Activated naive CD8-positive, alpha-beta T cell treated with anti-CD3 and anti-CD28 coated beads for 36 hours (primary cell): Measurements from ENCODE around the gene CEP83. TPM values are rescaled to one million over a fixed set of nuclear protein-coding genes. Genes with fewer than 3 reads are reported as not detected.

ENCODE experiments used
- DNase-seq: peaks from one replicate; pipeline ENCODE4 v3.0.0; 2021
- H3K27ac Mint-ChIP-seq: one replicate; pipeline ENCODE4 v1.8.0; 2022; ENCODE audit warnings: mild to moderate bottlenecking, moderate library complexity, mixed read lengths
- H3K27me3 Mint-ChIP-seq: one replicate; pipeline ENCODE4 v1.8.0; 2022; ENCODE audit warnings: mild to moderate bottlenecking, mixed read lengths
- H3K36me3 Mint-ChIP-seq: one replicate; pipeline ENCODE4 v1.8.0; 2021; ENCODE audit warnings: mild to moderate bottlenecking, mixed read lengths
- H3K4me1 Mint-ChIP-seq: one replicate; pipeline ENCODE4 v1.8.0; 2021; ENCODE audit warnings: mixed read lengths
- H3K4me3 Mint-ChIP-seq: one replicate; pipeline ENCODE4 v1.8.0; 2022; ENCODE audit warnings: mild to moderate bottlenecking, moderate library complexity, mixed read lengths
- H3K9me3 Mint-ChIP-seq: one replicate; pipeline ENCODE4 v1.8.0; 2022; ENCODE audit warnings: mixed read lengths
- total RNA-seq, 2 experiments: library from RNA; stranded (reverse); gene quantifications; one replicate each; pipeline ENCODE4 v1.2.3, GENCODE V29; 2021

The CEP83 gene
- total RNA-seq, 2 experiments from 2014 or later: 16.3 to 20.8 TPM

DNA sequence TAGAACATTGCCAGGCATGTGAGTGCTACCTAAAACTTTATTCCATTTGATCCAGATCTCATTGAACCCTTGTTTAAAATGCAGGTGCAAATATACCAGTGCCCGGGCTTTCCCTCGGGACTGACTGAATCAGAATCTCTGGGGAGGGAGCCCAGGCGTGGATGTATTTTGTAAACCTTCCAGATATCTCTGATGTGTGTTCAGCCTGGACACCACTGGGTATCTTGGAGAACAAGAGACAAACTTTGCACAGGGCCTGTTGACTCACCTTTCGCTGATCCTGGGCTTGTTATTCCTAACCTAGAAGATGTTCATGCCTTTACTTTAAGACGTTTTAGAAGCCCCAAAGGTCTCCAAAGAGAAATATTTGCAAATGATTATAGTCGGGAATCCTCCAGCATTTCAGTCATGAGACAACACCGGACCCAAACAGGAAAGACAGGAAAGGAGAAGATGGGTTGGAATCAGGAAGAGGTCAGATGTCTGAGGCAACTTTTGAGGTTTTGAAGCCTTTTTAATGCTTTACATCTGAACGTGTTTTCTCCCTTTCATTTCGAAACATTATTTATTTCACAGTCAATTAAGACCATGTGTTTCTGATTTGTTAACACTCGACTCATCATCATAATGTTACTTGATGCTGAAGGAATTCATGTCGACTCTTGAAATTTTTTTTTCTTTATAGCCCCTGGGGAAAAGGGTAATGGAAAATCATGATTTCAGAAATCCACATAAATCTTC is 192.7 kb downstream of the CEP83 start:
- DNase-seq: no peak
- H3K9me3 Mint-ChIP-seq: no peaks in the 10 kb centered on the region
- peaks cover 38% of the 10 kb centered on the region for H3K36me3 Mint-ChIP-seq
- peaks cover 73% of the 10 kb centered on the region for H3K4me1 Mint-ChIP-seq
- H3K27ac Mint-ChIP-seq: peak overlapping the region; percentile 61
- no peaks in the 10 kb centered on the region for H3K27me3 Mint-ChIP-seq
- H3K4me3 Mint-ChIP-seq: no peak overlapping the region

DNA sequence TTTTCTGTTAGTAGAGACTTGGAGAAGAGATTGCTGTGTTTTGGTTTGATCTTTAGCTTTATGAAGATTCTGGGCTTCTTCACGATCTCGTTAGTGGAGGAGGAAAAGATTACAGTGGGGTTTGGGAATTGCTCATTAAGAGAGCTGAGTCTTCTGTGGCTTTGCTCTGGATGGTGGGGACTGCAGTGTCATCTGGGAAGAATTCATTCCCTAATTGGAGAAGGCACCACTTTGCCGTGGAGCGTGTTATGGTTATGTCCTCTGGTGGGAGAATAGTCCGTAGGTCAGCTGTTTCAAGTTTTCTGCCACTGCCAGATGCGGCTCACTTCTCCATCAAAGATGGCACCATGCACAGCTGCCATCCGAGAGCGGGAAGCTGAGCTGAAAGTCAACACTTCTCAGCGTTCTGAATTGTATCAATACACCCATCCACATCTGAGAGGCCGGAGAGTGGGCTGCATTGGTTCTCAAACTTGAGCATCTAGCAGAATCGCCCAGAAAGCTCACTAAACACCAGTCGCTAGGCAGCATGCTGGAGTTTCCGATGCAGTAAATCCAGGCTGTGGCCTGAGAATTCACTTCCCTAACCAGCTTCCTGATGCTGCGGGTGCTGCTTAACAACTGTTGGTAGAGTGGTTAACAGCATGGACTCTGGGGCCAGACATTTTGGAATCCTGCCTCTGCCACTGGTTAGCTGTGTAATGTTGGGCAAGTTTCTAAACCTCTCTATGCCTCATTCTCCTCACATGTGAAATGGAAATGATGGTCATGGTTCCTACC is 193.5 kb downstream of the CEP83 start:
- Mint-ChIP-seq H3K9me3 (no peaks in the 10 kb centered on the region), H3K4me1 (peaks cover 67% of the 10 kb centered on the region), H3K27ac (no peak overlapping the region), H3K36me3 (peaks cover 32% of the 10 kb centered on the region), H3K27me3 (no peaks in the 10 kb centered on the region), H3K4me3 (no peak overlapping the region)
- no peak for DNase-seq

DNA sequence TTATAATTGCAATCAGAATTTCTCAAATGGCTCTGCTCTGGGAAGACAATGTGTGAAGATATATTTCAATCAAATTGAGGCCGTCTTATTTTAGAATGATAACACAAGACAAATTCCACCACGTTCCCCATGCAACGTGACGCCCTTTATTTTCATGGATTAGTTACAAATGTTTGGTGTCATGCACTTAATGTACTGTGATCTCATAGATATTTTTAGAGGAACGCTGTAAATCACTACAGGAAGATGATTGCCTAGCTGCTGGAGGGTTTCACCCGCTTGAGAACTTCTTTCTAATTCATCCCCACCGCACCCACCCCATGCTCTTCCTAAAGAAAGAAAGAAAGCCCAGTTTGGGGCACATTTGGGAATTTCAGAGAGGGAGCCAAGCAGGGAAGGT is 194.1 kb downstream of the CEP83 start:
- Mint-ChIP-seq H3K36me3 (peaks cover 32% of the 10 kb centered on the region), H3K27me3 (no peaks in the 10 kb centered on the region), H3K9me3 (no peaks in the 10 kb centered on the region), H3K4me1 (peaks cover 63% of the 10 kb centered on the region), H3K27ac (no peak overlapping the region), H3K4me3 (no peak overlapping the region)
- no peak for DNase-seq

DNA sequence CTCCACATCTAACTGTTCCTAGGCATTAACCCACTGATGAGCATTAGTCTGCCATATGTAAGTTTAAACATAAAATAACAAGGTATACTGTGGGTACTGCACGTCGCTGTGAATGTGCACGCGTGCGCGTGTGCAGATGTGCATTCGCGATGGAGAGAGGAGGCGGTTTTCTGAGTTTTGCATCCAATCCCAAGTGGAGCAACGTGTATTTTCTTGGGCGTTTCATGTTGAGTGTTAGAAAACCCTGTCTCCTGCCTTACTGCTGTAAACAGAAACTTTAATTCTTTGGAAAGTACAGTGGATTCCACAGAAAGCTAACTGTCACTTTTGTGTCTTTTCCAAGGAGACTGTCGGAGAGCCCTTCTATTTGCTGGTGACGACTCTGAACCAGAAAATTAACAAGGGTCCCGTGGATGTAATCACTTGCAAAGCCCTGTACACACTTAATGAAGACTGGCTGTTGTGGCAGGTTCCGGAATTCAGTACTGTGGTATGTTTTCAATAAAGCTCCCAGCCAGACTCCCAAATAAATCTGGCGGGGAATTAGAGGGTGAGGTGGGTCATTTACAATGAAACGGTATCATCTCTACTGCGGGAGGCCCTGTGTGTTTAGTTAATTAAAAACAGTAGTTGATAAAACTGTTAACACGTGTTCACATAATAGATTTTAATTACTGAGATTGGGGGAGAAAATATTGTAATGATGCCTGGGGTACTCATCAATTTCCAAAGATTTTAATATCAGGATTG is 194.8 kb downstream of the CEP83 start:
- H3K4me1 Mint-ChIP-seq: peaks cover 56% of the 10 kb centered on the region
- H3K27ac Mint-ChIP-seq: no peak overlapping the region
- H3K27me3 Mint-ChIP-seq: no peaks in the 10 kb centered on the region
- no peak for DNase-seq
- H3K9me3 Mint-ChIP-seq: no peaks in the 10 kb centered on the region
- H3K4me3 Mint-ChIP-seq: no peak overlapping the region
- H3K36me3 Mint-ChIP-seq: peaks cover 32% of the 10 kb centered on the region

DNA sequence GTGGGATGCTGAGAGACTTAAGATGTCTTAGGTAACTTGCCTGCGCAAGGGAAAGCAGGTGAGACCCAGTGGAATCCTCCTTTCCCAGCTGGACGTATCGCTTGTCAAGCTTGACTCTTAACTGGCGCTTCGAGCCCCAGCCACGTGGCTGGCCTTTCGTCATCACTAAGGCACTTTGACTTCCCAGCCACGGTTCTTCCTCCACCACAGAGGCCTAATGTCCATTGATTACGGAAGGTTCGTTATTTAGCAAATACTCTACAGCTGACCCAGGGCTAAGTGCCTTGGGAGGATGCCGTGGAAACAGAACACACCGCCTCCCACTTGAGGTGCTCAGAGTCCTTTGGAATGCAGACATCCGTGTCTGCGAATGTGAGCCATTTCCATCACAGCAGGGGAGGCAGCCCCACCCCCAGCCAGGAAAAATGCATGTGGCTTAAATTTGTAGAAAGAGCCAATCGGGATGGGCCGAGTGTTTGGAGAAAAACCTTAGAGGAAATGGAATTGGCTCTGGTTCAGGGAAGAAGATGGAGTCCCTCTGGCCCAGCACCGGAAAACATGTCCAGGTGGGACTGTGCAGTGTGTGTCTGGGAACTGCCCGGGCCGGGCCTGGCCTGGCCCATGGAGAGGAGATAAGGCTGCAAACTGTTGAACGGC is 195.6 kb downstream of the CEP83 start:
- H3K36me3 Mint-ChIP-seq: peaks cover 32% of the 10 kb centered on the region
- H3K4me1 Mint-ChIP-seq: peaks cover 47% of the 10 kb centered on the region
- H3K27me3 Mint-ChIP-seq: no peaks in the 10 kb centered on the region
- no peak for DNase-seq
- H3K27ac Mint-ChIP-seq: peak overlapping the region; percentile 99
- H3K9me3 Mint-ChIP-seq: no peaks in the 10 kb centered on the region
- no peak overlapping the region for H3K4me3 Mint-ChIP-seq

DNA sequence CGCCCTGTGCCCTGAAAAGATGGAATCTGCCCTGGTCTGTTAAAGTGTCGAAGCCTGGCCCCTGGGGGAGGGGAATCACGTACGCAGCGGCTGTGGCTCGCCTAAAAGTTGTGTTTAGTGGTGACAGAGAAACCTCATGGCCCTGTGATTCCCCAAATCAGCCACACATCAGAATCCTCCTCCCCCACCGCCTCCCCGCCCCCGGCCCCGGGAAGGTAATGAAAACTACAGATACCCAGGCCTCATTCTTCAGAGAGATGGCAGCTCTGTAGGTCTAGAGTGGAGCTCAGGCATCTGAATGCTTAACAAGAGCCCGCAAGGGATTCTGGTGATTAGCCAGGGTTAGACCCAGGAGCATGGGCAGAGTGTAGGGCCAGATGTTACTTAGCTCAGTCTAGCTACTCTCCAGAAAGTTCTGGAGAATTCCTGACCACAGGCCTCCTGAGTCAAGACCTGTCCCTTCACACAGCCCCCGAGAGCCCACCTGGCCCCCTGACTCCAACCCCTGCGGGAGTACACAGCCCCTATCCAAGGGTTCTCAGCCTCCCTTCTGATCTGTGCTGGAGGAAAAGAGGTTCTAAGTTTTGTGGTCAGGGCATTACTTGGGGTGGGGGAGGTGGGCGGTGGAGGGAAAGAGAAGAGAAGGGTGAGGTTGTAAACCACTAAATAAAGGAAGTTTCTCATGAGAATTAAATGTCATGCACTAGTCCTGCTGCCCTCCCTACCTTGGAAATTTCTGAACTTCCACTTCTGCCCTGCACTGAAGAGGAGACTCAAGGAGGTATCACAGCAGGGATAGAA is 196.5 kb downstream of the CEP83 start:
- DNase-seq: peak; percentile 72
- Mint-ChIP-seq H3K27me3 (no peaks in the 10 kb centered on the region), H3K9me3 (no peaks in the 10 kb centered on the region), H3K4me1 (peaks cover 43% of the 10 kb centered on the region), H3K27ac (peak overlapping the region; percentile 99), H3K36me3 (peaks cover 31% of the 10 kb centered on the region), H3K4me3 (peak overlapping the region; percentile 87)

DNA sequence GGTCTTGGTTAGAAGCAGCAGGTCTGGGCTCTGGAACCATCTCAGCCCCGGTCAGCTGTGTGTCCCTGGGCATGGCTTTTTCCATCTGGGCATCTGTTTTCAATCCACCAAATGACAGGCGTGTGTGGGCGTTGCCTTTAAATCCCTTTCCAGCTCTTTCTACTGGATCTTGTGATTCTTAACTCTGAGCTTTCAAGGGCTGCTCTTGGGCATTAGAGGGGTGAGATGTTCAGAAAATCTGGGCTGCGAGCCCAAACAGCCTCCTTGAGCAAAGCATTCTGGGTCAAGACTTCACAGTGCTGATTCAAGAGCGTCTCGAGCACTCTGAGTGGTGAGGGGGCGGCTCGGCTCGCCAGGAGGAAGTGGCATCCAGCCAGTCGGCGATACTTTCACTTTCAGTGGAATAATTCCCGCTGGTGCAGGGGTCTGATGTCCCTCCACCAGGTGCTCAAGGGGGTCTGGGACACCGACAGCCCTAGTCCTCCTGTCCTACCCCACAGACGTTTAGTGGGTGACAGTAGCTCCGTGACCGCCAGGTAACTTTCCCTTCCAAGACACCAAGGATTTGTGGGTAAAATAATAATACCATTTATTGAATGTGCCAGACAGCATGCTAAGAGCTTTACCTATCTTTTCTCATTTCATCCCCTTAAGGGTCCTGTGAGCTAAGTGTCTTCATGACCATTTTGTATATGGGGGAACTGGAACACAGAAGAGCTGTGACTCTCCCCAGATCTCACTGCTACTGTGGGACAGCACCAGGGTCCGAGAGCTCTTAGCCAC is 197.2 kb downstream of the CEP83 start:
- peaks cover 35% of the 10 kb centered on the region for H3K4me1 Mint-ChIP-seq

DNA sequence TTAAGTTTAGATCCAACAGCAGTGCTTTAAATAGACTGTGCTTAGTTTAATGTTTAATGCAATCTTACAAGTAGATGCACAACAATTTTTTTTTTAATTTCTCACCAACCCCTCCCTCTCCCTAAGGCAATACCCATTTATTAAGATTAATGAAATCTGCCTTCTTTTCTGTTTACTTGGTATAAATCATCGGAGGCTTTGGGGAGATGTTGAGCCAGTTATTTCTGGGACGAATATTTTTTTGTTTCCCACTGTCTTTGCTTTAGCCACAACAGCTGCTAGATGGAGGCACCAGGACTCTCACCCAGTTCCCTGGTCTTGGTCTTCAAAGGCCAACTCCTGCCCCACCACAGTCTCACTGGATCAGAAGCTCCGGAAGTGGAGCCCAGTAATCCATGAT is 197.9 kb downstream of the CEP83 start:
- Mint-ChIP-seq H3K9me3 (no peaks in the 10 kb centered on the region), H3K27ac (peak overlapping the region; percentile 99), H3K4me3 (peak overlapping the region; percentile 87), H3K27me3 (no peaks in the 10 kb centered on the region), H3K4me1 (peaks cover 29% of the 10 kb centered on the region), H3K36me3 (peaks cover 20% of the 10 kb centered on the region)
- no peak for DNase-seq

More for the DNA sequence above, 197.2 kb downstream of the CEP83 start:
- Mint-ChIP-seq H3K9me3 (no peaks in the 10 kb centered on the region), H3K36me3 (peaks cover 23% of the 10 kb centered on the region), H3K27me3 (no peaks in the 10 kb centered on the region), H3K27ac (peak overlapping the region; percentile 99), H3K4me3 (peak overlapping the region; percentile 87)
- peak; percentile 82 for DNase-seq

DNA sequence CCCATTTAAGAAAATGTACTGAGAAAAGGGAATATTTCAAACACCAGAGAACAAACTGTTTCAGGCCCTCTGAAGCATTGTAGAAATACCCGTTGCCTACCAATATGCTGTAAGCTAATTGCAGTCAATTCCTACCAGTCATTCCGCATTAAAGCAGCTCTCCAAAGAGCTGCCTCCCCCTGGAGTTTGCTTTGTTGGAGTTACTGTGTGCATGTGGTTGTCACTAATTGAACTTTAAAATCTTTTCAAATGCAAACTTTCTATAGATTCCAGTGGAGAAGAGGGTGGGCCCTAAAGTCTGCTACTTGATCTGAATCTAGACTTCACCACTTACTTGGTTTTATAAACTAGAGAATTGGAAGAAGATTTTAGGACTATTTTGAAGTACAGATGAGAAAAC is 198.5 kb downstream of the CEP83 start:
- Mint-ChIP-seq H3K4me1 (peaks cover 28% of the 10 kb centered on the region), H3K27me3 (no peaks in the 10 kb centered on the region), H3K4me3 (no peak overlapping the region), H3K27ac (no peak overlapping the region), H3K9me3 (no peaks in the 10 kb centered on the region), H3K36me3 (peaks cover 19% of the 10 kb centered on the region)
- no peak for DNase-seq

DNA sequence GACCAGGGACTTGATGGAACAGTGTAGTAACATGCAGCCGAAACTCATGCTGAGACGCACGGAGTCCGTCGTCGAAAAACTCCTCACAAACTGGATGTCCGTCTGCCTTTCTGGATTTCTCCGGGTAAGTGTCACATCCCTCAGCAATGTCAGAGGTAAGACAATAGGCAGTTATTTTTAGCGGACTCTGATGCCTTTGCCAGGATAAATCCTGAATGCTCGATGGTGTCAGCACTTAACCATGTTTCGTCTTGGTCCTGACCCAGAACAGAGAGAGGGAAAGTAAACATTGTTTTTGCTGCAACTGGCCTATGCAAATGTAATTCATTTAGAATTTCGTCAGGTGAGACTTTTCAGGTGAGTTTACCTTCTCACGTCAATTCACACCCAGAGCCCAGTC is 198.9 kb downstream of the CEP83 start:
- no peak overlapping the region for H3K4me3 Mint-ChIP-seq
- DNase-seq: no peak
- H3K9me3 Mint-ChIP-seq: no peaks in the 10 kb centered on the region
- H3K36me3 Mint-ChIP-seq: peaks cover 18% of the 10 kb centered on the region
- H3K4me1 Mint-ChIP-seq: peaks cover 28% of the 10 kb centered on the region
- no peak overlapping the region for H3K27ac Mint-ChIP-seq
- no peaks in the 10 kb centered on the region for H3K27me3 Mint-ChIP-seq

DNA sequence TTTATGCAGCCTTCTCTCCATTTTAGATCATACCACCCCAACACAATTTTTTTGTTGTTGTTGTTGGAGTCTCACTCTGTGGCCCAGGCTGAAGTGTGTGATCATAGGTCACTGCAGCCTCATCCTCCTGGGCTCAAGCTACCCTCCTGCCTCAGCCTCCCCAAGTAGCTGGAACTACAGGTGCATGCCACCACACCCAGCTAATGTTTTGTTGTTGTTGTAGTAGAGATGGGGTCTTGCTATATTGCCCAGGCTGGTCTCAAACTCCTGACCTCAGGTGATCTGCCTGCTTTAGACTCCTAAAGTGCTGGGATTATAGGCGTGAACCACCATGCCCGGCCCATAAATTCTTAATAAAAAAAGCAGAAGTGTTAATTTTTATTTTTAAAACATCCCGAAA is 199.7 kb downstream of the CEP83 start:
- H3K27ac Mint-ChIP-seq: no peak overlapping the region

DNA sequence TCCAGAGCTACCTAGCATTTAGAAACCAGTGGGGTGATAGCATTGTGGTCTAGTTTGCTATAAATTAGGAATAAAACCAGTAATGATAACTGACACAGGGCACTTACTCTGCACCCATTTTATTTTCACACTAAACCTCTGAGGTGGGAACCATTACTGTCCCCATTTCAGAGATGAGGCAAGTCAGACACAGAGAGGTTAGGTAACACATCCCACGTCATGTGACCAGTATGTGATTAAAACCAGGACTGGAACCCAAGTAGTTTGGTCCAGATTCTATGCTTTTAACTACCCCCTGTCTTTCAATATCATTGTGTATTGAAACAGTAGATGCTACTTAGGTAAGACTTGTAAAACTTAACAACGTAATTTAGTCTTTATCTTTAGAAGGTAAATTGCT is 201.1 kb downstream of the CEP83 start:
- Mint-ChIP-seq H3K4me1 (peaks cover 19% of the 10 kb centered on the region), H3K27ac (no peak overlapping the region), H3K27me3 (no peaks in the 10 kb centered on the region), H3K4me3 (no peak overlapping the region), H3K9me3 (no peaks in the 10 kb centered on the region), H3K36me3 (peaks cover 6% of the 10 kb centered on the region)
- DNase-seq: no peak

More for the DNA sequence above, 199.7 kb downstream of the CEP83 start:
- Mint-ChIP-seq H3K4me1 (peaks cover 28% of the 10 kb centered on the region), H3K4me3 (no peak overlapping the region), H3K27me3 (no peaks in the 10 kb centered on the region), H3K36me3 (peaks cover 14% of the 10 kb centered on the region), H3K9me3 (no peaks in the 10 kb centered on the region)
- no peak for DNase-seq
